ENCODE results near the gene ZFR2.
A peak's percentile ranks its signal among the peaks of the same experiment; 100 is the strongest.

The ZFR2 gene

GRCh38 chr19:3813473-3814392 lies 55.1 kb downstream of the ZFR2 start:
- DNase-seq (ENCODE audit: low read depth), result no peak

GRCh38 chr19:3810708-3811355 lies 58.0 kb downstream of the ZFR2 start:
- DNase-seq (ENCODE audit: low read depth), result no peak

GRCh38 chr19:3809881-3810707 lies 58.7 kb downstream of the ZFR2 start:
- no peak for DNase-seq (ENCODE audit: low read depth)

GRCh38 chr19:3808420-3809143 lies 60.3 kb downstream of the ZFR2 start:
- no peak for DNase-seq (ENCODE audit: low read depth)

- no peak for DNase-seq (ENCODE audit: low read depth)
These were observed 61.1 kb downstream of the ZFR2 start for GRCh38 chr19:3807574-3808354.

- DNase-seq (ENCODE audit: low read depth), result no peak
These were observed 61.7 kb downstream of the ZFR2 start for GRCh38 chr19:3807131-3807480.

- DNase-seq (ENCODE audit: low read depth), result no peak
These were observed 63.0 kb downstream of the ZFR2 start for GRCh38 chr19:3805859-3806258.

- DNase-seq (ENCODE audit: low read depth), result no peak
These were observed 64.4 kb downstream of the ZFR2 start for GRCh38 chr19:3804429-3804828.

- no peak for DNase-seq (ENCODE audit: low read depth)
These were observed 64.9 kb downstream of the ZFR2 start for GRCh38 chr19:3803986-3804385.

GRCh38 chr19:3803114-3803888 lies 65.5 kb downstream of the ZFR2 start:
- no peak for DNase-seq (ENCODE audit: low read depth)

- peak; percentile 49 for DNase-seq (ENCODE audit: low read depth)
These were observed 67.3 kb downstream of the ZFR2 start for GRCh38 chr19:3801412-3802096.

GRCh38 chr19:3800996-3801395 lies 67.8 kb downstream of the ZFR2 start:
- no peak for DNase-seq (ENCODE audit: low read depth)

GRCh38 chr19:3798137-3798536 lies 70.7 kb downstream of the ZFR2 start:
- DNase-seq (ENCODE audit: low read depth), result no peak

- DNase-seq (ENCODE audit: low read depth), result no peak
These were observed 72.5 kb downstream of the ZFR2 start for GRCh38 chr19:3796358-3796757.

GRCh38 chr19:3793799-3794198 lies 75.0 kb downstream of the ZFR2 start:
- DNase-seq (ENCODE audit: low read depth), result no peak

- DNase-seq (ENCODE audit: low read depth), result no peak
These were observed 76.7 kb downstream of the ZFR2 start for GRCh38 chr19:3792114-3792513.

- DNase-seq (ENCODE audit: low read depth), result no peak
These were observed 77.9 kb downstream of the ZFR2 start for GRCh38 chr19:3790941-3791340.

- DNase-seq (ENCODE audit: low read depth), result no peak
These were observed 78.6 kb downstream of the ZFR2 start for GRCh38 chr19:3790209-3790734.

- DNase-seq (ENCODE audit: low read depth), result no peak
These were observed 79.7 kb downstream of the ZFR2 start for GRCh38 chr19:3788996-3789778.

All from activated T-cell treated with anti-CD3 and anti-CD28 coated beads for 48 hours (primary cell).